ENCODE data around the gene XPO6. TPM values are rescaled to one million over a fixed set of nuclear protein-coding genes. Genes with fewer than 3 reads are reported as not detected.

The XPO6 gene
- total and polyA plus RNA-seq, 4 donors: 52.9 to 172 (median 126) TPM

GRCh38 chr16:28100810-28101532 is 110.8 kb downstream of the XPO6 start:
- Histone ChIP-seq H3K4me3 (no peak overlapping the region), H3K36me3 (ENCODE audit: control insufficient read depth in 4 of 4, insufficient read depth in 4 of 4, low read length in 4 of 4) (peaks cover 30 to 73% (median 49%) of the 10 kb centered on the region in 4 donors), H3K27me3 (ENCODE audit: control insufficient read depth in 3 of 3, insufficient read depth in 3 of 3, low read length in 2 of 3) (no peaks in the 10 kb centered on the region), H3K9ac (ENCODE audit: insufficient read depth in 1 of 2, low read length in 2 of 2) (no peak overlapping the region), H3K27ac (ENCODE audit: low read depth in 1 of 2, low read length in 1 of 2) (no peak overlapping the region), H3K9me3 (ENCODE audit: control insufficient read depth in 4 of 4, insufficient read depth in 3 of 4, low read length in 3 of 4) (no peaks in the 10 kb centered on the region), H3K4me1 (ENCODE audit: control insufficient read depth in 5 of 5, insufficient read depth in 5 of 5, low read length in 5 of 5) (no peaks in the 10 kb centered on the region)
- WGBS, 2 donors: 96 to 97% methylated on average over 14 of the region's 14 CpGs
- ATAC-seq (ENCODE audit: insufficient read depth, low FRiP score) (no peak), DNase-seq (no peak)
- TF ChIP-seq, protein P1, sequence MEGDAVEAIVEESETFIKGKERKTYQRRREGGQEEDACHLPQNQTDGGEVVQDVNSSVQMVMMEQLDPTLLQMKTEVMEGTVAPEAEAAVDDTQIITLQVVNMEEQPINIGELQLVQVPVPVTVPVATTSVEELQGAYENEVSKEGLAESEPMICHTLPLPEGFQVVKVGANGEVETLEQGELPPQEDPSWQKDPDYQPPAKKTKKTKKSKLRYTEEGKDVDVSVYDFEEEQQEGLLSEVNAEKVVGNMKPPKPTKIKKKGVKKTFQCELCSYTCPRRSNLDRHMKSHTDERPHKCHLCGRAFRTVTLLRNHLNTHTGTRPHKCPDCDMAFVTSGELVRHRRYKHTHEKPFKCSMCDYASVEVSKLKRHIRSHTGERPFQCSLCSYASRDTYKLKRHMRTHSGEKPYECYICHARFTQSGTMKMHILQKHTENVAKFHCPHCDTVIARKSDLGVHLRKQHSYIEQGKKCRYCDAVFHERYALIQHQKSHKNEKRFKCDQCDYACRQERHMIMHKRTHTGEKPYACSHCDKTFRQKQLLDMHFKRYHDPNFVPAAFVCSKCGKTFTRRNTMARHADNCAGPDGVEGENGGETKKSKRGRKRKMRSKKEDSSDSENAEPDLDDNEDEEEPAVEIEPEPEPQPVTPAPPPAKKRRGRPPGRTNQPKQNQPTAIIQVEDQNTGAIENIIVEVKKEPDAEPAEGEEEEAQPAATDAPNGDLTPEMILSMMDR (IDR thresholded peaks at IDR 0.05; ENCODE audit: control extremely low read depth, extremely low read depth): no peak

DNA sequence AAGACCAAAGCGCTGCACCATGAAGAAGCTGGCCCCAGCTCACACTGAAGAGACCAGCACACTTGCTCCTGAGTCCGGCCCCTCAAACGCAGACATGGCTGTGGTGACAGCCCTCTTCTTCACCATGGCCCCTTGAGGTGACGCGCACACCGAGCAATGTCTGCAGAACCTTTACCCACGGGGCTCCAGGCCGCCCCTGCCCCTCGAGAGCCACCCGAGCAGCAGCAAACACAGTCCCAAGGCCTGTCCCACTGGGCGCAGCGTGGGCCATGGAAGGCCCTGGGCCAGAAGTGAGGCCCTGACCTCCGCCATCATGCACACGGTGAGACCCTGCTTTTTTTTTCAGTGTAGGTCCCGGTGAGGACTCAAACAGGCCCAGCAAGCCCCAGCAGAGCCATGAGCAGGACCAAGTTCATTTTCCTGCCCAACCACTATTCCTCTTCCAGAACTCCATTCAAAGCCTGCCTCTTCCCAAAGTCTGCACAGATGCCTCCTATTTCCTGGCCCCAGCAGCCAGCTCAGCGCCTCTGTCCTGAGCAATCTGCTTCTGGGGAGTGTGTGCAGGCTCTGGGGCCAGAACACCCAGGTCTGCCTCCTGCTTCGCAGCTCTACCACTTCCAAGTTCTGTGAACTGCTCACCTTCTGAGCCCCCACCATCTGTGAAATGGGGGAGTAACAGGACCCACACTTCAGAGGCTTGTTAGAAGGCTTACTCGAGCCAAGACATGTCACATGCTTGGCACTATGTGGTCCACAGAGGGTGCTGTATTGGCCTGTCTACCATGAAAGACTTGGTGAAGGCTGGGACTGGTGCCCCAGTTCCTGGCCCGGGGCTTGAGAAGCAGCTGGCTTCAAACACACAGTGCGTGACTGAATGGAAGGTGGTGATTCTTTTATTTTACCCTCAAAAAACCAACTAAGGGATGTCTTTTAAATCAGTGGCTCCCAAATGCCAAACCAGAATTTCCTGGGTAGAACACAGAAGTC is 112.5 kb downstream of the XPO6 start:
- Histone ChIP-seq H3K27me3 (ENCODE audit: control insufficient read depth in 3 of 3, insufficient read depth in 3 of 3, low read length in 2 of 3) (no peaks in the 10 kb centered on the region), H3K9me3 (ENCODE audit: control insufficient read depth in 4 of 4, insufficient read depth in 3 of 4, low read length in 3 of 4) (no peaks in the 10 kb centered on the region), H3K4me1 (ENCODE audit: control insufficient read depth in 5 of 5, insufficient read depth in 5 of 5, low read length in 5 of 5) (no peaks in the 10 kb centered on the region), H3K9ac (ENCODE audit: insufficient read depth in 1 of 2, low read length in 2 of 2) (no peak overlapping the region), H3K27ac (ENCODE audit: low read depth in 1 of 2, low read length in 1 of 2) (no peak overlapping the region), H3K4me3 (no peak overlapping the region), H3K36me3 (ENCODE audit: control insufficient read depth in 4 of 4, insufficient read depth in 4 of 4, low read length in 4 of 4) (peaks cover 21 to 61% (median 35%) of the 10 kb centered on the region in 4 donors)
- no peak for DNase-seq
- no peak for ATAC-seq (ENCODE audit: insufficient read depth, low FRiP score)
- TF ChIP-seq, protein P1 (IDR thresholded peaks at IDR 0.05; ENCODE audit: control extremely low read depth, extremely low read depth): no peak
- WGBS, 2 donors: 94 to 97% methylated on average over 20 of the region's 20 CpGs

GRCh38 chr16:28098171-28098958 is 113.4 kb downstream of the XPO6 start:
- ATAC-seq (ENCODE audit: insufficient read depth, low FRiP score): no peak
- TF ChIP-seq, protein P1 (IDR thresholded peaks at IDR 0.05; ENCODE audit: control extremely low read depth, extremely low read depth): no peak
- no peaks in the 10 kb centered on the region for H3K27me3 ChIP-seq (ENCODE audit: control insufficient read depth in 3 of 3, insufficient read depth in 3 of 3, low read length in 2 of 3)
- no peaks in the 10 kb centered on the region for H3K9me3 ChIP-seq (ENCODE audit: control insufficient read depth in 4 of 4, insufficient read depth in 3 of 4, low read length in 3 of 4)
- H3K4me3 ChIP-seq: no peak overlapping the region
- peaks cover 0 to under 1% (median 0%) of the 10 kb centered on the region in 5 donors for H3K4me1 ChIP-seq (ENCODE audit: control insufficient read depth in 5 of 5, insufficient read depth in 5 of 5, low read length in 5 of 5)
- DNase-seq: no peak
- no peak overlapping the region for H3K27ac ChIP-seq (ENCODE audit: low read depth in 1 of 2, low read length in 1 of 2)
- H3K9ac ChIP-seq (ENCODE audit: insufficient read depth in 1 of 2, low read length in 2 of 2): no peak overlapping the region
- H3K36me3 ChIP-seq (ENCODE audit: control insufficient read depth in 4 of 4, insufficient read depth in 4 of 4, low read length in 4 of 4): peaks cover 13 to 53% (median 28%) of the 10 kb centered on the region in 4 donors
- WGBS, 2 donors: 95 to 97% methylated on average over 21 of the region's 21 CpGs
